H1 (cell line): ENCODE data around the gene LDLRAD3. TPM values are rescaled to one million over a fixed set of nuclear protein-coding genes. Genes with fewer than 3 reads are reported as not detected.
"Not testable (repeated sequence)": the region's sequence is repeated elsewhere in the genome, so short reads cannot be mapped to it uniquely, and the experiment has no call there.

Experiments
- CTCF ChIA-PET: fragments of 300-600 bp; sonication (Branson Sonifier 250); formaldehyde crosslinking; loops from one replicate; lab custom pipeline; 2021; ENCODE audit not compliant: partially characterized antibody; lab: Charles Lee
- POLR2A ChIA-PET: fragments of 300-600 bp; sonication (Branson Sonifier 250); formaldehyde crosslinking; loops from one replicate; lab custom pipeline; 2021; ENCODE audit warnings: inconsistent platforms; ENCODE audit not compliant: partially characterized antibody; lab: Charles Lee
- DNase-seq, 2 experiments: peaks; one replicate each; pipeline versions ENCODE4 v3.0.0 to v3.0.0-alpha.2; 2010 to 2022; ENCODE audit warnings: low spot score in 2 of 2, low read depth in 1 of 2, mixed read lengths in 1 of 2
- FAIRE-seq: peaks from 2 replicates; lab custom pipeline; 2011; peaks lifted over from hg19 to GRCh38; lab: Jason Lieb, UNC
- H2AFZ ChIP-seq: 2 replicates; pipeline ENCODE4 v1.8.1; 2012; ENCODE audit warnings: low read length, inconsistent platforms
- H2AK5ac ChIP-seq: 2 replicates; pipeline ENCODE4 v1.6.1; 2013; ENCODE audit warnings: low read depth, low read length
- H2BK120ac ChIP-seq: replicated peaks from 2 replicates; pipeline ENCODE3; 2013; ENCODE audit warnings: low read depth, low read length, inconsistent platforms
- H2BK12ac ChIP-seq: 2 replicates; pipeline ENCODE4 v1.6.1; 2013; ENCODE audit warnings: low read depth, low read length
- H2BK15ac ChIP-seq: 2 replicates; pipeline ENCODE4 v1.6.1; 2013; ENCODE audit warnings: low read length
- H2BK20ac ChIP-seq: 2 replicates; pipeline ENCODE4 v1.6.1; 2013; ENCODE audit warnings: low read length
- H2BK5ac ChIP-seq: 2 replicates; pipeline ENCODE4 v1.6.1; 2013; ENCODE audit warnings: low read depth, low read length
- H3K14ac ChIP-seq: 2 replicates; pipeline ENCODE4 v1.6.1; 2013; ENCODE audit warnings: inconsistent platforms; ENCODE audit not compliant: insufficient read length
- H3K18ac ChIP-seq: 2 replicates; pipeline ENCODE4 v1.6.1; 2013; ENCODE audit warnings: low read length; ENCODE audit errors: extremely low read depth
- H3K23ac ChIP-seq: 2 replicates; pipeline ENCODE4 v1.6.1; 2013; ENCODE audit warnings: inconsistent platforms; ENCODE audit not compliant: insufficient read length
- H3K23me2 ChIP-seq: 2 replicates; pipeline ENCODE4 v1.6.1; 2013; ENCODE audit warnings: low read depth, low read length
- H3K27ac ChIP-seq: 2 replicates; pipeline ENCODE4 v1.6.1; 2011; ENCODE audit warnings: low read depth, low read length, inconsistent platforms
- H3K27me3 ChIP-seq, 4 experiments: replicated peaks in 1 of 4; 1 replicate in 1 of 4; 2 replicates in 3 of 4; pipeline versions ENCODE4 v1.6.1 to v1.8.1; 2011 to 2013; ENCODE audit warnings: low read length in 3 of 4, mild to moderate bottlenecking in 3 of 4, inconsistent platforms in 2 of 4, mixed read lengths in 2 of 4, moderate library complexity in 1 of 4; ENCODE audit not compliant: control insufficient read depth in 3 of 4, insufficient read depth in 3 of 4; ENCODE audit errors: extremely low read depth in 1 of 4
- H3K36me3 ChIP-seq, 4 experiments: 2 replicates each; pipeline versions ENCODE4 v1.6.1 to v1.8.1; 2011 to 2013; ENCODE audit warnings: mild to moderate bottlenecking in 4 of 4, low read length in 3 of 4, moderate library complexity in 2 of 4, control low read depth in 1 of 4, inconsistent platforms in 1 of 4; ENCODE audit not compliant: insufficient read depth in 4 of 4, control insufficient read depth in 2 of 4
- H3K4ac ChIP-seq: replicated peaks from 2 replicates; pipeline ENCODE3; 2013; ENCODE audit warnings: low read length, low read depth, mixed read lengths, inconsistent platforms; ENCODE audit not compliant: insufficient read length
- H3K4me1 ChIP-seq, 4 experiments: replicated peaks in 1 of 4; 1 replicate in 1 of 4; 2 replicates in 3 of 4; pipeline versions ENCODE4 v1.6.1 to v1.8.1; 2011 to 2013; ENCODE audit warnings: low read length in 3 of 4, inconsistent platforms in 2 of 4, mixed read lengths in 1 of 4; ENCODE audit not compliant: insufficient read depth in 4 of 4, control insufficient read depth in 3 of 4
- H3K4me2 ChIP-seq, 2 experiments: 2 replicates each; pipeline versions ENCODE4 v1.6.1 to v1.8.1; 2011 to 2013; ENCODE audit warnings: low read depth in 2 of 2, low read length in 2 of 2, control low read depth in 1 of 2, inconsistent platforms in 1 of 2, mild to moderate bottlenecking in 1 of 2; ENCODE audit not compliant: insufficient read depth in 1 of 2
- H3K4me3 ChIP-seq, 4 experiments: fragments of 200-600, 300-600 bp in 1 of 4; sonication (generic), shearing (Covaris generic), sonication (Bioruptor Twin) in 1 of 4; 2 replicates each; pipeline versions ENCODE4 v1.5.1 to v1.8.1; 2011 to 2016; ENCODE audit warnings: low read length in 4 of 4, low read depth in 3 of 4, control low read depth in 2 of 4, inconsistent platforms in 2 of 4, mild to moderate bottlenecking in 2 of 4, mixed read lengths in 1 of 4, moderate library complexity in 1 of 4; ENCODE audit not compliant: insufficient read depth in 2 of 4; ENCODE audit errors: extremely low read depth in 1 of 4
- H3K56ac ChIP-seq: replicated peaks from 2 replicates; pipeline ENCODE3; 2013; ENCODE audit warnings: low read depth, mild to moderate bottlenecking, mixed read lengths, low read length, inconsistent platforms; ENCODE audit not compliant: insufficient read length
- H3K79me1 ChIP-seq: 2 replicates; pipeline ENCODE4 v1.6.1; 2013; ENCODE audit warnings: low read depth, low read length, control low read depth
- H3K79me2 ChIP-seq, 2 experiments: 2 replicates each; pipeline versions ENCODE4 v1.6.1 to v1.8.1; 2012 to 2013; ENCODE audit warnings: low read length in 2 of 2, mild to moderate bottlenecking in 2 of 2, inconsistent platforms in 1 of 2; ENCODE audit not compliant: insufficient read depth in 2 of 2, control insufficient read depth in 1 of 2
- H3K9ac ChIP-seq, 4 experiments: replicated peaks in 1 of 4; 1 replicate in 1 of 4; 2 replicates in 3 of 4; pipeline versions ENCODE4 v1.6.1 to v1.8.1; 2011 to 2013; ENCODE audit warnings: low read depth in 3 of 4, low read length in 3 of 4, control low read depth in 2 of 4, mild to moderate bottlenecking in 2 of 4, moderate library complexity in 2 of 4, inconsistent platforms in 1 of 4; ENCODE audit errors: extremely low read depth in 1 of 4
- H3K9me3 ChIP-seq, 2 experiments: 2 replicates each; pipeline versions ENCODE4 v1.6.1 to v1.8.1; 2012 to 2013; ENCODE audit warnings: mild to moderate bottlenecking in 2 of 2, moderate library complexity in 2 of 2, control low read depth in 1 of 2, inconsistent platforms in 1 of 2, low read depth in 1 of 2, low read length in 1 of 2, mixed read lengths in 1 of 2; ENCODE audit not compliant: insufficient read depth in 2 of 2
- H4K20me1 ChIP-seq, 2 experiments: replicated peaks in 1 of 2; 2 replicates each; pipeline versions ENCODE3 to v1.8.1; 2011 to 2013; ENCODE audit warnings: inconsistent platforms in 2 of 2, low read length in 2 of 2, mild to moderate bottlenecking in 1 of 2; ENCODE audit not compliant: insufficient read depth in 2 of 2, control insufficient read depth in 1 of 2
- H4K5ac ChIP-seq: 2 replicates; pipeline ENCODE4 v1.6.1; 2013; ENCODE audit warnings: low read length, low read depth, mixed read lengths, inconsistent platforms; ENCODE audit not compliant: insufficient read length
- H4K8ac ChIP-seq: 2 replicates; pipeline ENCODE4 v1.8.0; 2013; ENCODE audit warnings: mild to moderate bottlenecking, moderate library complexity, low read length, inconsistent platforms; ENCODE audit not compliant: insufficient read depth; ENCODE audit errors: extremely low read depth
- H4K91ac ChIP-seq: replicated peaks from 2 replicates; pipeline ENCODE3; 2013; ENCODE audit warnings: low read length, mixed read lengths, inconsistent platforms; ENCODE audit not compliant: insufficient read length
- WGBS, 2 experiments: shearing (Covaris generic) in 1 of 2; methylation state at CpG; one replicate each; pipeline versions ENCODE4 v1.1.6 to v1.1.7; 2013 to 2015; ENCODE audit warnings: low lambda C conversion rate in 2 of 2, mixed read lengths in 2 of 2, inconsistent platforms in 1 of 2, low coverage in 1 of 2, missing lambda C conversion rate in 1 of 2; ENCODE audit not compliant: insufficient replicate concordance in 2 of 2, insufficient coverage in 1 of 2, insufficient read length in 1 of 2; ENCODE audit errors: extremely low coverage in 1 of 2, missing lambda C conversion rate in 1 of 2; 5-methylcytosine and 5-hydroxymethylcytosine counted together
- polyA plus RNA-seq, 7 experiments: library from polyadenylated mRNA; depleted of rRNA in 3 of 7; stranded (reverse) in 5 of 7; unstranded in 2 of 7; fragments of >200 nt in 5 of 7; fragments of 200-250 nt in 2 of 7; gene quantifications; 1 replicate in 5 of 7; 2 replicates in 1 of 7; 4 replicates in 1 of 7; pipeline versions ENCODE4 v1.2.1 to v1.2.3, GENCODE V29; 2011 to 2013; ENCODE audit warnings: missing spikeins in 2 of 7, mixed read lengths in 2 of 7
- total RNA-seq: library from RNA; stranded (reverse); fragmentation: NEBNext Ultra II Directional; extraction: Animal tissue kit (Norgen Biotek cat#: 25700); gene quantifications from 2 replicates; pipeline ENCODE4 v1.2.1, GENCODE V29; 2021

Gene LDLRAD3
- total and polyA plus RNA-seq, 2 of the 8 experiments (the other 6 are each of a cell fraction or from before 2014, with no cell fraction given): 18.6 to 22.8 TPM

DNA sequence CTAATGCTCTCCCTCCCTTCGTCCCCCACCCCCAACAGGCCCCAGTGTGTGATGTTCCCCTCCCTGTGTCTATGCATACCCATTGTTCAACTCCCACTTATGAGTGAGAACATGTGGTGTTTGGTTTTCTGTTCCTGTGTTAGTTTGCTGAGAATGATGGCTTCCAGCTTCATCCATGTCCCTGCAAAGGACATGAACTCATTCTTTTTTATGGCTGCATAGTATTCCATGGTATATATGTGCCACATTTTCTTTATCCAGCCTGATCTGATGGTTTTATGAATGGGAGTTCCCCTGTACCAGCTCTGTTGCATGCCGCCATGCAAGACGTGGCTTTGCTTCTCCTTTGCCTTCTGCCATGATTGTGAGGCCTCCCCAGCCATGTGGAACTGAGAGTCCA, 102.1 kb downstream of the LDLRAD3 start:
- FAIRE-seq, H2AFZ ChIP-seq, H3K18ac ChIP-seq, H2BK120ac ChIP-seq, H2BK20ac ChIP-seq, H3K27me3 ChIP-seq, H3K14ac ChIP-seq, H2BK5ac ChIP-seq, H3K36me3 ChIP-seq, H3K79me1 ChIP-seq, H4K91ac ChIP-seq, H3K27ac ChIP-seq, H3K4me3 ChIP-seq, H3K23ac ChIP-seq, H2BK15ac ChIP-seq, H3K9ac ChIP-seq, H4K5ac ChIP-seq, H3K79me2 ChIP-seq, H4K8ac ChIP-seq, H2AK5ac ChIP-seq, H3K23me2 ChIP-seq, H3K4me2 ChIP-seq, H3K9me3 ChIP-seq, H3K56ac ChIP-seq, H3K4ac ChIP-seq, DNase-seq, H2BK12ac ChIP-seq, POLR2A ChIA-PET, H4K20me1 ChIP-seq: not testable (repeated sequence)
- WGBS, 2 experiments: 85% methylated on average over 3 of the region's 3 CpGs; no CpG with 5 or more reads in 1 of the 2 experiments
- peaks cover 0 to 13% (median 6%) of the 10 kb centered on the region in 4 experiments; a peak in 4 of 7 replicates for H3K4me1 ChIP-seq
- CTCF ChIA-PET: interaction anchor here (1.5 to 4.4 kb wide), 4 partner anchors 11 to 224 kb away, joined by 3 to 16 read pairs (median 10); no protein-coding TSS in a partner anchor
